Mucosa of rectum (tissue), 2 donors: ENCODE results near the gene UGP2.

Experiments used
- H3K27ac ChIP-seq, 2 donors: one replicate each; pipeline ENCODE4 v1.7.0; 2013; ENCODE audit warnings: inconsistent platforms in 2 of 2, low read depth in 2 of 2, low read length in 2 of 2
- H3K27me3 ChIP-seq, 2 donors: one replicate each; pipeline ENCODE4 v1.7.0; 2013; ENCODE audit warnings: low read length in 2 of 2; ENCODE audit not compliant: control insufficient read depth in 2 of 2, insufficient read depth in 2 of 2
- H3K36me3 ChIP-seq, 2 donors: one replicate each; pipeline ENCODE4 v1.7.0; 2013; ENCODE audit warnings: low read length in 2 of 2; ENCODE audit not compliant: control insufficient read depth in 2 of 2, insufficient read depth in 2 of 2
- H3K4me1 ChIP-seq, 2 donors: one replicate each; pipeline ENCODE4 v1.7.0; 2013; ENCODE audit warnings: low read length in 2 of 2, mild to moderate bottlenecking in 1 of 2; ENCODE audit not compliant: control insufficient read depth in 2 of 2, insufficient read depth in 2 of 2
- H3K4me3 ChIP-seq, 2 donors: one replicate each; pipeline ENCODE4 v1.7.0; 2013; ENCODE audit warnings: low read length in 2 of 2
- H3K9ac ChIP-seq, 2 donors: one replicate each; pipeline ENCODE4 v1.7.0; 2013; ENCODE audit warnings: low read length in 2 of 2, low read depth in 1 of 2, mild to moderate bottlenecking in 1 of 2
- H3K9me3 ChIP-seq, 2 donors: one replicate each; pipeline ENCODE4 v1.7.0; 2013; ENCODE audit warnings: low read length in 2 of 2; ENCODE audit not compliant: control insufficient read depth in 2 of 2
- donor health status: healthy.
- donor health status: Normal muscosa, but diverticular disease.

UGP2 gene

GRCh38 chr2:63861220-63861822 is 19.6 kb downstream of the UGP2 start:
- H3K4me1 ChIP-seq, result peaks cover 0 to 13% of the 10 kb centered on the region in 2 donors
- no peaks in the 10 kb centered on the region for H3K9me3 ChIP-seq
- H3K36me3 ChIP-seq, result peaks cover 37 to 46% of the 10 kb centered on the region in 2 donors
- no peak overlapping the region for H3K27ac ChIP-seq
- H3K9ac ChIP-seq, result no peak overlapping the region
- H3K4me3 ChIP-seq, result no peak overlapping the region
- no peaks in the 10 kb centered on the region for H3K27me3 ChIP-seq

GRCh38 chr2:63862806-63863205 is 21.1 kb downstream of the UGP2 start:
- no peaks in the 10 kb centered on the region for H3K27me3 ChIP-seq
- no peaks in the 10 kb centered on the region for H3K9me3 ChIP-seq
- peaks cover 37 to 41% of the 10 kb centered on the region in 2 donors for H3K36me3 ChIP-seq
- no peak overlapping the region for H3K9ac ChIP-seq
- H3K4me1 ChIP-seq, result peaks cover 0 to 13% of the 10 kb centered on the region in 2 donors
- H3K4me3 ChIP-seq, result no peak overlapping the region
- peak overlapping the region in 1 of 2 donors; percentile 51 for H3K27ac ChIP-seq

- Histone ChIP-seq H3K9me3 (no peaks in the 10 kb centered on the region), H3K9ac (no peak overlapping the region), H3K27me3 (no peaks in the 10 kb centered on the region), H3K4me1 (peaks cover 0 to 13% of the 10 kb centered on the region in 2 donors), H3K36me3 (peaks cover 37 to 38% of the 10 kb centered on the region in 2 donors), H3K27ac (no peak overlapping the region), H3K4me3 (no peak overlapping the region)
These were observed 22.0 kb downstream of the UGP2 start for GRCh38 chr2:63863707-63864106.

GRCh38 chr2:63865159-63865799 is 23.6 kb downstream of the UGP2 start:
- Histone ChIP-seq H3K9me3 (no peaks in the 10 kb centered on the region), H3K27me3 (no peaks in the 10 kb centered on the region), H3K27ac (no peak overlapping the region), H3K4me1 (peaks cover 0 to 13% of the 10 kb centered on the region in 2 donors), H3K36me3 (peaks cover 26 to 33% of the 10 kb centered on the region in 2 donors), H3K9ac (no peak overlapping the region), H3K4me3 (no peak overlapping the region)

- Histone ChIP-seq H3K9ac (no peak overlapping the region), H3K36me3 (peaks cover 23 to 33% of the 10 kb centered on the region in 2 donors), H3K4me1 (peaks cover 0 to 13% of the 10 kb centered on the region in 2 donors), H3K27ac (no peak overlapping the region), H3K9me3 (no peaks in the 10 kb centered on the region), H3K27me3 (no peaks in the 10 kb centered on the region), H3K4me3 (no peak overlapping the region)
These were observed 24.5 kb downstream of the UGP2 start for GRCh38 chr2:63866009-63866709.

- H3K9ac ChIP-seq, result no peak overlapping the region
- H3K27me3 ChIP-seq, result no peaks in the 10 kb centered on the region
- H3K36me3 ChIP-seq, result peaks cover 32 to 39% of the 10 kb centered on the region in 2 donors
- H3K27ac ChIP-seq, result no peak overlapping the region
- peaks cover 0 to 2% of the 10 kb centered on the region in 2 donors for H3K4me1 ChIP-seq
- H3K4me3 ChIP-seq, result no peak overlapping the region
- H3K9me3 ChIP-seq, result no peaks in the 10 kb centered on the region
These were observed 29.0 kb downstream of the UGP2 start for GRCh38 chr2:63870679-63871078.

- no peak overlapping the region for H3K9ac ChIP-seq
- H3K27ac ChIP-seq, result no peak overlapping the region
- no peak overlapping the region for H3K4me3 ChIP-seq
- H3K4me1 ChIP-seq, result peaks cover 0 to 2% of the 10 kb centered on the region in 2 donors
- peaks cover 26 to 39% of the 10 kb centered on the region in 2 donors for H3K36me3 ChIP-seq
- H3K9me3 ChIP-seq, result no peaks in the 10 kb centered on the region
- no peaks in the 10 kb centered on the region for H3K27me3 ChIP-seq
These were observed 30.2 kb downstream of the UGP2 start for GRCh38 chr2:63871864-63872263.

- Histone ChIP-seq H3K9ac (no peak overlapping the region), H3K4me1 (peaks cover 0 to 2% of the 10 kb centered on the region in 2 donors)
These were observed 31.1 kb downstream of the UGP2 start for GRCh38 chr2:63872571-63873328.

GRCh38 chr2:63874204-63875130 is 32.8 kb downstream of the UGP2 start:
- H3K4me3 ChIP-seq, result no peak overlapping the region
- no peak overlapping the region for H3K9ac ChIP-seq
- no peaks in the 10 kb centered on the region for H3K9me3 ChIP-seq
- H3K4me1 ChIP-seq, result peaks cover 0 to 2% of the 10 kb centered on the region in 2 donors
- no peak overlapping the region for H3K27ac ChIP-seq
- peaks cover 21 to 36% of the 10 kb centered on the region in 2 donors for H3K36me3 ChIP-seq
- H3K27me3 ChIP-seq, result no peaks in the 10 kb centered on the region

More at GRCh38 chr2:63872571-63873328, 31.1 kb downstream of the UGP2 start:
- no peaks in the 10 kb centered on the region for H3K27me3 ChIP-seq
- H3K36me3 ChIP-seq, result peaks cover 26 to 42% of the 10 kb centered on the region in 2 donors
- H3K9me3 ChIP-seq, result no peaks in the 10 kb centered on the region
- no peak overlapping the region for H3K27ac ChIP-seq
- no peak overlapping the region for H3K4me3 ChIP-seq
